HG02973 (cell line): ENCODE data around the gene DESI1.
"Not testable (repeated sequence)": the region's sequence is repeated elsewhere in the genome, so short reads cannot be mapped to it uniquely, and the experiment has no call there.

ENCODE experiments used
- ATAC-seq: cut with Tn5 transposase; IDR thresholded peaks from one replicate; pipeline ENCODE4 v1.9.1; 2021; ENCODE audit warnings: moderate library complexity; ENCODE audit not compliant: unreplicated experiment

DESI1 gene

DNA sequence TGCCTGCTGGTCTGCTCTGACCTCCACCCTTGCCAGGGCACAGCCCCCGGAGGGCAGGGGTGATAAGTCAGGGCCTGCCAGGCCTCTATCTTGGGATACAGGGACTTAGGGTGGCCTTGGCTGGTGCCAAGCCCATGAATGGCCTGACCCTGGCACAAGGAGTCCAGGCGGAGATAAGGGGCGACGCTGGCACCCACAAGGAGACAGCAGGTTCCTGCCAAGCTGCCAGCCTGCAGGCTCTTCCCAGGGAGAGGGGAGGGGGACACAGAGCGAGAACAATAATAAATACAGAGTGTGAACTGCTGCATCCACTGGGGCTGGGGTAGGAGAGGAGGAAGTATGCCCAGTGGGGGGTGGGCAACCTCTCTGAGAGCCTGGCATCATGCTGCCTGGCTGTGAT lies 59.1 kb downstream of the DESI1 start:
- no peak for ATAC-seq

DNA sequence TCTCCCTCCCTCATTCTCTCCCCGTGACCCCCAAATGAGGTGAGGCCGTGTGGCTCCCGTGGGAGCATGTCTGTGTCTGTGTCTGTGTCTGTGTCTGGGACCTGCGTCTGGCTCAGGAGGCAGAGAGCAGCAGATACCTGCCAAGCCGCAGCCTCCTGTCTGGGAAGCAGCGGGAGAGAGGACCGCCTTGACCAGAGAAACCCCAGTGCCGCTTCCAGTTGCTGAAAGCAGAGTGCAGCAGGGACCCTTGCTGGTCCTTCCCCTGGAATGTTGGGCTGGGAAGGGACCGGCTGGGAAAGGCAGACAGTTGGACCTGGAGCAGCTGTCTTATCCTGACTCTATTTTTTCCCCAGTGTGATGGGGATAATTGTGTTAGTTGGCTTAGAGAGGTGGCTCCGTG lies 59.5 kb downstream of the DESI1 start:
- no peak for ATAC-seq

- ATAC-seq: no peak
Measured at GRCh38 chr22:41560095-41560471, 60.8 kb downstream of the DESI1 start.

- ATAC-seq: not testable (repeated sequence)
Measured at GRCh38 chr22:41558241-41558630, 62.6 kb downstream of the DESI1 start.

- ATAC-seq: no peak
Measured at GRCh38 chr22:41557401-41558240, 63.2 kb downstream of the DESI1 start.

DNA sequence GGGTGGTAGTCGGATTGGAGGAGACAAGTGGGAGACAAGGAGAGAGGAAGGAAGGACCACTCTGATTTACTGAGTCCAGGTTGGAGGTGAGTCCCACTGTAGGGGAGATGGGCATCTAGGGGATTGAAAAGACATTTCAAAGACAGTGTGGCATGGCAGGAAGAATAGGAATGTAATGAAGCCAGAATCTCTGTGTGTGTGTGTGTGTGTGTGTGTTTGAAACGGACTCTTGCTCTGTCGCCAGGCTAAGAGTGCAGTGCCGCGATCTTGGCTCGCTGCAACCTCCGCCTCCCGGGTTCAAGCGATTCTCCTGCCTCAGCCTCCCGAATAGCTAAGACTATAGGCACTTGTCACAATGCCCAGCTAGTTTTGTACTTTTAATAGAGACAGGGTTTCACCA lies 64.3 kb downstream of the DESI1 start:
- ATAC-seq: no peak

DNA sequence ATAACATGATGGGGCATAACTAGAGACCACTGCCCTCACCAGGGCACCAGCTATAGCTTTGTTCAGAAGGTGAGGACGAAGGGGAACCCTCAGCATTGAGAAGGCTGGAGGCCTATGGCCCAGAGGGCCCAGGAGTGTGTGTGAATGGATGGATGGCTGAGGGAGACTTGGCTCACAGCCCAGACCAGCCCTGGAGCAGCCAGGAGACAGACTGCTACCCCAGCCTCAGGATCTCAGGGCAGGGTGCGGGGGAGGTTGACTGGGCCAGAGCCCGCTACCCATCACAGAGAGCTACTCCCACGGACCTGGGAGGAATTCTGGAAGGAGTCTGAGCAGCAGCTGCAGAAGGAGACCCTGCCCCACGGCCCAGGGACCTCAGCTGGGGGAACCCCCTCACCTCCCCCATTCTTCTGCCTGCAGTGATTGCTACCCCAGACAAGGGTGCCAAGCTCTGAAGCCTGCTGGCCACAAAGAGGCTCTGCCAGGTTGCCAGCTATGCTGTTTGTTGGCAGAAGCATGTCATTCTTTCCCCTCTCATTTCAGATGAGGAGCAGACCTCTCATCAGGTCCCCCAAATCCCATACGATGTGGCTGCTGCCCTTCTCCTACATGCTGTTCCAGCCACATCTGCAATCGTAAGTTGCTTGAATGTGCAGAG lies 65.4 kb downstream of the DESI1 start:
- no peak for ATAC-seq

DNA sequence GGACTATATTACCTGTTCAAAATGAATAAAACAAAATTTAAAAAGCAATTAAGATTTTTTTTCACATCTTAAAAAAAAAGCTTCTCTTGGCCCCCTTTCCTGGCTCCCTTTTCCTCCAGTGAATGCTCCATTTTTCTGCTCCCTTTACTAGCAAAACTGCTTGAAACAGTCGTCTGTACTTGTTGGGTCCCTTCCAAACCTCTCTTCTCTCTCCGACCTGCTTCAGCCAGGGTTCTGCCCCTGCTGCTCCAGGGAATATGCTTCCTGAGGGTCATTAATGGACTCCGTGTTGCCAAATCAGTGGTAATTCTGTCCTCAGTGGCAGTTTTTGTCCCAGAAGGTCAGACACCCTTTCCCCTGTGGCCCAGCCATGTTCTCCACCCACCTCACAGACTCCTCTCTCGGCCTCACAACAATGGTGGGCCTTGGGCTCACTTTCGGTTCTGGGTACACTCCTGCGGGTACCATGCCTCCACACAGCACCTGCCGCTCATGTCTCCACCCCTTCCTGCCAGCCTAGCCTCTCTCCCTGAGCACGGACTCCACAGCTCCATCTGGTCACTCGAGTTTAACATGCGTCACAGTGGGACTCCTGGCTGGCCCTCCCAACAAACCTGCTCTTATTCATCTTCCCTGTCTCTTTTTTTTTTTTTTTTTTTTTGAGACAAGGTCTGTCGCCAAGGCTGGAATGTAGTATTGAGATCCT lies 68.8 kb downstream of the DESI1 start:
- no peak for ATAC-seq

- ATAC-seq: no peak
Measured at GRCh38 chr22:41550952-41551491, 69.8 kb downstream of the DESI1 start.

DNA sequence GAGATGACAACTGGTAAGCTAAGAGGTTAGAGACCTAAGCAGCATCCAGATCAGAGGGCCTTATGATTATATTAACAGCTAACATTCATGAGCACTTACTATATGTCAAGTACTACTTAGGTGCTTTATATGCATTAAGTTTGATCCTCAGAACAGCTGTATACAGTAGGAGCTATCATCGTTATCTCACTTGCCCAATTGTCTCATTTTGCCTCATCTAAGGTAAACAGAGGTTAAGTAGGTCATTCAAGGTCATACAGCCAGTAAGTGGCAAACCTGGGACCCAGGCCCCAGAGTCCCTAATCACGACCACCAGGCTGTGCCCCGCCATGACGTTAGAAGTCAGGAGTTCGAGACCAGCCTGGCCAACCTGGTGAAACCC lies 72.0 kb downstream of the DESI1 start:
- ATAC-seq: no peak
